ES-I3 (cell line): ENCODE results near the gene NOPCHAP1.
"Not testable (repeated sequence)": the region's sequence is repeated elsewhere in the genome, so short reads cannot be mapped to it uniquely, and the experiment has no call there.

Experiments
- H3K36me3 ChIP-seq: 2 replicates; pipeline ENCODE4 v1.6.1; 2013; ENCODE audit warnings: mild to moderate bottlenecking, low read length, control low read depth, moderate library complexity; ENCODE audit not compliant: insufficient read depth
- H3K4me1 ChIP-seq: 2 replicates; pipeline ENCODE4 v1.6.1; 2013; ENCODE audit warnings: mild to moderate bottlenecking, control low read depth, low read length; ENCODE audit not compliant: insufficient read depth
- H3K9ac ChIP-seq: 2 replicates; pipeline ENCODE4 v1.6.1; 2013; ENCODE audit warnings: low read depth, mild to moderate bottlenecking, low read length, moderate library complexity
- H3K9me3 ChIP-seq: 2 replicates; pipeline ENCODE4 v1.6.1; 2013; ENCODE audit warnings: mild to moderate bottlenecking, low read length, moderate library complexity; ENCODE audit not compliant: control insufficient read depth, insufficient read depth

NOPCHAP1 gene

DNA sequence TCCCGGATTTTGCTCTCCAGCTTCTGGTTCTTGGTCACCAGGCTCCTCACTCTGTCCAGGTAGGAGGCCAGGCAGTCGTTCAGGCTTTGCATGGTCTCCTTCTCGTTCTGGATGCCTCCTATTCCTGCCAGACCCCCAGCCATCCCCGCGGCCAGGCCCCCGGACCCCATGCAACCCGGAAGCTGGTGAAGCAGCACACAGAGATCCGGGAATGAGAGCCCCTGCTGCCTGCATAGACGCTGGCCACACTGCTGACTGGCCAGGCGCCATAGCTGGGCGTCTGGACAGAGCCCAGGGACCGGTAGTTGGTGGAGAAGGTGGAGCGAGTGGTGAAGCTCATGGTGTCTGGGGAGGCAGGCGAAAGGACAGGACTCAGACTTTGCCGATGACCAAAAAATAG is 8.4 kb upstream of the NOPCHAP1 start:
- not testable (repeated sequence) for H3K36me3 ChIP-seq, H3K9ac ChIP-seq, H3K4me1 ChIP-seq, H3K9me3 ChIP-seq

DNA sequence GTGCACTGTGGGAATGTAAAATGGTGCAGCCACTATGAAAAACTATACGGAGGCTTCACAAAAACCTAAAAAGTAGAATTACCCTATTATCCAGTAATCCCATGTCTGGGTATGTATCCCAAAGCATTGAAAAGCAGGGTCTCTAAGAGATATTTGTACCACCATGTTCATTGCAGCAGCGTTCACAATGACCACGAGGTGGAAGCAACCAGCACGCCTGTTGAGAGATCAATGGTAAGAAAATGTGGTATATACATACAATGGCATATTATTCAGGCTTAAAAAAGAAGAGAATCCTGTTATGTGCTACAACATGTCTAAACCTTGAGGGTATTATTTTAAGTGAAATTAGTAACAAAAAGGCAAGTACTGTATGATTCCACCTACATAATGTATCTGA is 910 bp upstream of the NOPCHAP1 start:
- H3K9ac ChIP-seq, result no peak overlapping the region
- H3K9me3 ChIP-seq, result no peaks in the 10 kb centered on the region
- H3K4me1 ChIP-seq, result no peaks in the 10 kb centered on the region
- H3K36me3 ChIP-seq, result no peaks in the 10 kb centered on the region

DNA sequence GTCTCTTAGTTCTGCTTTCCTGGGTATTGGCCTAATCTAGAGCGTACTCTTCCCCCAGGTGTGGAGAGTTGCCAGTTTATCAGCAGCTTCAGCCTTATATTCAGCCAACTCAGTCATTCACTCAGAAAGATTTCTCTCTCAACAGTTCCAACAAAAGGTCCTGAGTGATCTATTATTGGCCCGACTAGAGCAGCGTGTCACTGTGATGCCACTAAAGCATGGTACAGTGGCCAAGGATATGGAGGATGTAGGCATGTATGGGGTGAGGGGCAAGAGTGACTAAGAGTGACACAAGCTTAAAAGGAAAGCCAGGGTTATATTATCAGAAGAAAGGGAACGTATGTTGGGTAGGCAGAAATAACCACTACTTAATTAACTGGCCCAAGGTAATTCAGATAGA is 4.8 kb downstream of the NOPCHAP1 start:
- H3K36me3 ChIP-seq, result peaks cover 22% of the 10 kb centered on the region
- no peaks in the 10 kb centered on the region for H3K9me3 ChIP-seq
- H3K9ac ChIP-seq, result no peak overlapping the region
- no peaks in the 10 kb centered on the region for H3K4me1 ChIP-seq

DNA sequence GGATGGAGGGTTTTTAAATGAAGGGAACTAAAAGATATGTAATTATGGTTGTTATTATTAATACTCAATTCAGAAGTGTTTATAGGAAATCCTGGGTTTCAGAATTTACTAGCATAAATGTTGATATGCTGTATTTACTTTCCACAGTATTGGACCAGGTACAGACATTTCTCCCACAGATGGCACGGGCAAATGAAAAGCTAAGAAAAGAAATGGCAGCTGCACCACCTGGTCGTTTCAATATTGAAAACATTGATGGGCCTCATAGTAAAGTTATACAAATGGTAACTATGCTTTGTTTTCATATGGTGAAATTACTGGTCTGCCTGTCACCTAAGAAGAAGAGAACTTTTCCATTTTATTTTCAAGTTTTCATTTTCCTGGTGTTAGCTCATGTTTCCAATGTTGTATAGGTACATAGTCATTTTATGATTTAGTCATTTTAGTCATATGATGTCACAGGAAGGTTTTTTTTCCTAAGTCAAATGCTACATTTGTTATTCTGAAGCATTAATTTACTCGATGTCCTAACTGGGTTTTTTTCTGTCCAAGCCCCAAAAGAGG is 5.5 kb downstream of the NOPCHAP1 start:
- Histone ChIP-seq H3K9me3 (no peaks in the 10 kb centered on the region), H3K9ac (no peak overlapping the region), H3K36me3 (peaks cover 22% of the 10 kb centered on the region), H3K4me1 (no peaks in the 10 kb centered on the region)

DNA sequence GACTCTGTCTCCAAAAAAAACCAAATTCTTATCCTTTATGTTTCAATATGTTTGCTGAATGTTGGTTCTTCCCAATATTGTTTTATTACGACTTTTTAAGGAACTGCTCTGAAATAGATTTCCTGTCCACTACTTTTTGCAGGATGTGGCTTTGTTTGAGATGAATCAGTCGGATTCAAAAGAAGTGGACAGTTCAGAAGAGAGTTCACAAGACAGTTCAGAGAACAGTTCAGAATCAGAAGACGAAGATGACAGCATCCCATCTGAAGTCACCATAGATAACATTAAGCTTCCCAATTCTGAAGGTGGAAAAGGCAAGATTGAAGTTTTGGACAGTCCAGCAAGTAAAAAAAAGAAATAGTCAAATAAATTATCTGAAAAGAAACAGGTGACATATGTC is 8.2 kb downstream of the NOPCHAP1 start:
- H3K4me1 ChIP-seq, result no peaks in the 10 kb centered on the region
- no peaks in the 10 kb centered on the region for H3K9me3 ChIP-seq
- H3K9ac ChIP-seq, result no peak overlapping the region
- H3K36me3 ChIP-seq, result peaks cover 27% of the 10 kb centered on the region

DNA sequence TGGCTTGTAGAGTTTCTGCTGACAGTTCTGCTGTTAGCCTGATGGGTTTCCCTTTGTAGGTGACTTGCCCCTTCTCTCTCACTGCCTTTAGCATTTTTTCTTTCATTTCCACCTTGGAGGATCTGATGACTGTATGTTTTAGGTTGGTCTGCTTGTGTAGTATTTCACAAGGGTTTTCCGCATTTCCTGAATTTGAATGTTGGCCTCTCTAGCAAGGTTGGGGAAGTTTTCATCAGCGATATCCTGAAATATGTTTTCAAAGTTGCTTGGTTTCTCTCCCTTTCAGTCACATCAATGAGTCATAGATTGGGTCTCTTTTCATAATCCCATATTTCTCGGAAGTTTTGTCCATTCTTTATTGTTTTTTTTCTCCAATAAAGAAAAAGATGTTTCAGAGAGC is 11.4 kb downstream of the NOPCHAP1 start:
- Histone ChIP-seq H3K4me1 (no peaks in the 10 kb centered on the region), H3K36me3 (peaks cover 40% of the 10 kb centered on the region), H3K9ac (no peak overlapping the region), H3K9me3 (0 out of 2 replicates have a peak, but pooled peaks cover 4% of the 10 kb centered on the region)

DNA sequence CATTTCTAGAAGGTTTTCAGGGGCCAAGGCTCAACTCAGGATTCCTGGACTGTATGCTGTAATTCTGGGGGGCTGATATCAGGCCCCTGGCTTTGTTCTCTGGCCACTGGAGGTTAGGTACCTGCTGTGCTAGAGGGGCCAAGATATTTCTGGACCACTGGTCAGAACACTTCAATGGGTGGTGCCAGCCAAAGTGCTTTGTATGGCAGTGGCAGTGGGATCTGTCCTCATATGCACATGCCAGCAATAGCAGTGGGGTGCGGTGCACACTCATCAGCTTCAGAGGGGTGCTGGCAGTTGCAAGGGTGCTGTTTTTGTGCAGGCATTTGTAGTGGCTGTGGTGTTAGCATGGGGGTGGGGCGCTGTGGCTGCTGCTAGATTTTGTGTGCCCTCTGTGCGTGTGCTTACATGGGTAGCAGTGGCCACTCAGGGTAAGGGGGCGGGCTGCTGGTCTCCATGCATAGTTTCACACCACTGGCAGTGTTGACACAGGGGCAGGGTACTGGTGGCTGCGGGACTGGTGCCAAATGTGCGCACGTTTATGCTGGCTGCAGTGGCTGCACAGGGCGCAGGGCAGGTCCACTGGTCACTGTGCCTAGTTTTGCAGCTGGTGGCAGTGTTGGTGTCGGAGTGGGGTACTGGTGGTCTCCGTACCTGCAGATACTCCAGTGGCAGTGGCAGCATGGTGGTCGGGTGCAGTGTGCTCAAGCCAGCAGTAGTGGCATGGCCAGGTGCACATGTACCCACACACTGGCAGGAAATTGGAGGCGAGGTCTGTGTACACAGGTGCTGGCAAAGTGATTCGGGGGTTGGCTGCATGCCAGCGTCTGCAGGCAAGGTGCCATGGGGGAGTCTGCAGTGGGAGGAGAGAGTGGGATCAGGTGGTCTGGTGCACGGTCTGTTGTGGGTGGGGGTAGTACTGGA is 12.6 kb downstream of the NOPCHAP1 start:
- Histone ChIP-seq H3K4me1 (no peaks in the 10 kb centered on the region), H3K9ac (no peak overlapping the region), H3K36me3 (peaks cover 32% of the 10 kb centered on the region), H3K9me3 (0 out of 2 replicates have a peak, but pooled peaks cover 4% of the 10 kb centered on the region)

- Histone ChIP-seq H3K9ac (no peak overlapping the region), H3K36me3 (peaks cover 31% of the 10 kb centered on the region), H3K9me3 (0 out of 2 replicates have a peak, but pooled peaks cover 4% of the 10 kb centered on the region), H3K4me1 (no peaks in the 10 kb centered on the region)
Measured at GRCh38 chr12:104999347-104999685, 13.2 kb downstream of the NOPCHAP1 start.

DNA sequence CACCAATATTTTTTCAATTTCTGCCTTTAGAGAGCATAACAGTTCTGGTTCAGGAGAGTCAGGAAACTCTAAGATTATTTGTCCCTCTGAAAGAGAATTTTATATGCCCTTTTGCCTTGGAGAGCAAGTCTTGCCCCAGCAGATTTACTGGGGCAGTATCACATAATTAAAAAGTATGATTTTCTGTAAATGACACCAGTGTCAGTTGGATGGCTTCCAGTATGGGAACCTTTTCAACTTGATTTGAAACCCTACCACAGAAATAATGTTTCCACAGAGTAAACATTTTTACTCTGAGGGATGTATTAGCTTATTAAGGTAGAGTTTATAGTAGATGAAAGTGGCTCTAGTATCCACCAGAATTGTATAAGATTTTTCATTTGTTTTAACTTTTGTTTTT is 15.4 kb downstream of the NOPCHAP1 start:
- Histone ChIP-seq H3K36me3 (peaks cover 32% of the 10 kb centered on the region), H3K9me3 (0 out of 2 replicates have a peak, but pooled peaks cover 4% of the 10 kb centered on the region), H3K4me1 (no peaks in the 10 kb centered on the region), H3K9ac (no peak overlapping the region)

DNA sequence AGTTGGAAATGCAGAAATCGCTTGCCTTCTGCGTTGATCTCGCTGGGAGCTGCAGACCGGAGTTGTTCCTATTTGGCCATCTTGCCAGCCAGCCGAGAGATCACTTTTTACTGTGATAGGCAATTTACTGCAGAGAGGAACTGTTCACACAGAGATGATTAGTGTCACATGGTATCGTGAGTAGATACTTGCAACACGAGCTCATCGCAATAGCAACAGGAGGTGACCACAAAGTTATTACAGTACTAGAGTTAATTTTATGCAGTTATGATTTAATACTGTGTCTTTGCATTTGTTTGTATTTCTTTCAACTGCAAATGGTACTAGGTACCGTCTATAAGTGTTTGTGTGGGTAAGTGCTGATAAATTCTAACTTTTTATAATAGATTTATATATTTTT is 27.8 kb downstream of the NOPCHAP1 start:
- Histone ChIP-seq H3K9me3 (peaks cover 2% of the 10 kb centered on the region; the same call in 1 of the 2 replicates), H3K9ac (no peak overlapping the region), H3K4me1 (no peaks in the 10 kb centered on the region), H3K36me3 (peaks cover 7% of the 10 kb centered on the region)

DNA sequence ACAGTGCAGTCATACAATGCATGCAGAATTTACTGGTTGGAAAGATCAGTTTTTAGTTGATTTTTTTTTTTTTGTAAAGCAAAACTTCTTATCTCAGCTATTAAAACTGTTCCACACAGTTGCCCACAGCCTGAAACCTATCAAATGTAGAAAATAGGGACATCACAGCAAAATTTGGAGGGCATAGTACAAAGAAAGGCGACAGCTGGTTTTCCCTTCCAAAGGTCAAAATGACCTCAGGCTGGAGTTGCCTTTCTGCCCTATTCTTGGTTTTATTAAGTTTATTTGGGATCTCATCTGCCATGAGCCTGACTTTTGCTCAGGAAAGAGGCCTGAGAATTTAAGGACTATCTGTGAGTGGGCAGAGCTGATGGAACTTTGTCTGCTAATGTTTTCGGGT is 28.5 kb downstream of the NOPCHAP1 start:
- Histone ChIP-seq H3K4me1 (no peaks in the 10 kb centered on the region), H3K36me3 (peaks cover 7% of the 10 kb centered on the region), H3K9me3 (peaks cover 2% of the 10 kb centered on the region; the same call in 1 of the 2 replicates), H3K9ac (no peak overlapping the region)

DNA sequence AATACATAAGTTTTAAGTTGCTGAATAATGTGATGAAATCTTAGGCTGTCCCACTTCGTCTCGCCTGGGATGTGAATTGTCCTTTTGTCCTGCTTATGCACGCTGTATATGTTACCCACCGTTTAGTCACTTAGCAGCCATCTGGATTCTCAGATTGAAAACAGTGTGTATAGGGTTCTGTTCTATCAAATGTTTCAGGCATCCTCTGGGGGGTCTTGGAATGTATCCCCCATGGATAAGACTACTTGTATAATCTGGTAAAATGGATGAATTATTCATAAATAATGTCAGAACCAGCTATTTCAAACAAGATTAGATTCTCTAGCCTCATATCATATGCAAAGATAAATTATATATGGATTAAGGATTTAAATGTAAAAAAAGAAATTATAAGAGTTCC is 29.4 kb downstream of the NOPCHAP1 start:
- Histone ChIP-seq H3K36me3 (peaks cover 7% of the 10 kb centered on the region), H3K9ac (no peak overlapping the region), H3K4me1 (peaks cover 4% of the 10 kb centered on the region; the same call in 1 of the 2 replicates)

GRCh38 chr12:105018012-105018411 is 31.9 kb downstream of the NOPCHAP1 start:
- Histone ChIP-seq H3K4me1 (peaks cover 6% of the 10 kb centered on the region; the same call in 1 of the 2 replicates), H3K36me3 (peaks cover 9% of the 10 kb centered on the region), H3K9ac (no peak overlapping the region), H3K9me3 (no peaks in the 10 kb centered on the region)

More for the DNA sequence above, 29.4 kb downstream of the NOPCHAP1 start:
- H3K9me3 ChIP-seq, result no peaks in the 10 kb centered on the region

- H3K36me3 ChIP-seq, result peaks cover 8% of the 10 kb centered on the region; the same call in 1 of the 2 replicates
- no peak overlapping the region for H3K9ac ChIP-seq
- peaks cover 6% of the 10 kb centered on the region; the same call in 1 of the 2 replicates for H3K4me1 ChIP-seq
- no peaks in the 10 kb centered on the region for H3K9me3 ChIP-seq
Measured at GRCh38 chr12:105018776-105019175, 32.7 kb downstream of the NOPCHAP1 start.
